ENCODE data around the gene SDK1. TPM values are rescaled to one million over a fixed set of nuclear protein-coding genes. Genes with fewer than 3 reads are reported as not detected.

SDK1 gene
- total RNA-seq, 1 experiment from 2014 or later = 9.3 TPM

GRCh38 chr7:4037877-4038276, 736.8 kb downstream of the SDK1 start:
- H3K4me1 Mint-ChIP-seq = peaks cover 64% of the 10 kb centered on the region
- 0 out of 2 replicates have a peak, but pooled peaks cover 4% of the 10 kb centered on the region for H3K9me3 Mint-ChIP-seq
- DNase-seq (ENCODE audit: low spot score) = no peak
- peak overlapping the region; percentile 69; the same call in 1 of the 2 replicates for H3K27ac Mint-ChIP-seq
- ChIA-PET CTCF (no interaction called here), POLR2A (no interaction called here)
- TF ChIP-seq, protein P1, sequence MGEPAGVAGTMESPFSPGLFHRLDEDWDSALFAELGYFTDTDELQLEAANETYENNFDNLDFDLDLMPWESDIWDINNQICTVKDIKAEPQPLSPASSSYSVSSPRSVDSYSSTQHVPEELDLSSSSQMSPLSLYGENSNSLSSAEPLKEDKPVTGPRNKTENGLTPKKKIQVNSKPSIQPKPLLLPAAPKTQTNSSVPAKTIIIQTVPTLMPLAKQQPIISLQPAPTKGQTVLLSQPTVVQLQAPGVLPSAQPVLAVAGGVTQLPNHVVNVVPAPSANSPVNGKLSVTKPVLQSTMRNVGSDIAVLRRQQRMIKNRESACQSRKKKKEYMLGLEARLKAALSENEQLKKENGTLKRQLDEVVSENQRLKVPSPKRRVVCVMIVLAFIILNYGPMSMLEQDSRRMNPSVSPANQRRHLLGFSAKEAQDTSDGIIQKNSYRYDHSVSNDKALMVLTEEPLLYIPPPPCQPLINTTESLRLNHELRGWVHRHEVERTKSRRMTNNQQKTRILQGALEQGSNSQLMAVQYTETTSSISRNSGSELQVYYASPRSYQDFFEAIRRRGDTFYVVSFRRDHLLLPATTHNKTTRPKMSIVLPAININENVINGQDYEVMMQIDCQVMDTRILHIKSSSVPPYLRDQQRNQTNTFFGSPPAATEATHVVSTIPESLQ (CRISPR knock-in tag; IDR thresholded peaks at IDR 0.05) = no peak
- TF ChIP-seq ZBTB21 (CRISPR knock-in tag; IDR thresholded peaks at IDR 0.05; ENCODE audit: borderline replicate concordance) (no peak), TCF7 (CRISPR knock-in tag; IDR thresholded peaks at IDR 0.05; ENCODE audit: low read depth) (no peak), TP53 (CRISPR knock-in tag; IDR thresholded peaks at IDR 0.05) (no peak), SMAD4 (CRISPR knock-in tag; IDR thresholded peaks at IDR 0.05) (no peak)
- TF ChIP-seq, protein P2, sequence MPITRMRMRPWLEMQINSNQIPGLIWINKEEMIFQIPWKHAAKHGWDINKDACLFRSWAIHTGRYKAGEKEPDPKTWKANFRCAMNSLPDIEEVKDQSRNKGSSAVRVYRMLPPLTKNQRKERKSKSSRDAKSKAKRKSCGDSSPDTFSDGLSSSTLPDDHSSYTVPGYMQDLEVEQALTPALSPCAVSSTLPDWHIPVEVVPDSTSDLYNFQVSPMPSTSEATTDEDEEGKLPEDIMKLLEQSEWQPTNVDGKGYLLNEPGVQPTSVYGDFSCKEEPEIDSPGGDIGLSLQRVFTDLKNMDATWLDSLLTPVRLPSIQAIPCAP (CRISPR knock-in tag; IDR thresholded peaks at IDR 0.05) = no peak
- TF ChIP-seq, protein P3, sequence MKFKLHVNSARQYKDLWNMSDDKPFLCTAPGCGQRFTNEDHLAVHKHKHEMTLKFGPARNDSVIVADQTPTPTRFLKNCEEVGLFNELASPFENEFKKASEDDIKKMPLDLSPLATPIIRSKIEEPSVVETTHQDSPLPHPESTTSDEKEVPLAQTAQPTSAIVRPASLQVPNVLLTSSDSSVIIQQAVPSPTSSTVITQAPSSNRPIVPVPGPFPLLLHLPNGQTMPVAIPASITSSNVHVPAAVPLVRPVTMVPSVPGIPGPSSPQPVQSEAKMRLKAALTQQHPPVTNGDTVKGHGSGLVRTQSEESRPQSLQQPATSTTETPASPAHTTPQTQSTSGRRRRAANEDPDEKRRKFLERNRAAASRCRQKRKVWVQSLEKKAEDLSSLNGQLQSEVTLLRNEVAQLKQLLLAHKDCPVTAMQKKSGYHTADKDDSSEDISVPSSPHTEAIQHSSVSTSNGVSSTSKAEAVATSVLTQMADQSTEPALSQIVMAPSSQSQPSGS (CRISPR knock-in tag; IDR thresholded peaks at IDR 0.05; ENCODE audit: borderline replicate concordance, low read depth) = no peak
- TF ChIP-seq, protein P4, sequence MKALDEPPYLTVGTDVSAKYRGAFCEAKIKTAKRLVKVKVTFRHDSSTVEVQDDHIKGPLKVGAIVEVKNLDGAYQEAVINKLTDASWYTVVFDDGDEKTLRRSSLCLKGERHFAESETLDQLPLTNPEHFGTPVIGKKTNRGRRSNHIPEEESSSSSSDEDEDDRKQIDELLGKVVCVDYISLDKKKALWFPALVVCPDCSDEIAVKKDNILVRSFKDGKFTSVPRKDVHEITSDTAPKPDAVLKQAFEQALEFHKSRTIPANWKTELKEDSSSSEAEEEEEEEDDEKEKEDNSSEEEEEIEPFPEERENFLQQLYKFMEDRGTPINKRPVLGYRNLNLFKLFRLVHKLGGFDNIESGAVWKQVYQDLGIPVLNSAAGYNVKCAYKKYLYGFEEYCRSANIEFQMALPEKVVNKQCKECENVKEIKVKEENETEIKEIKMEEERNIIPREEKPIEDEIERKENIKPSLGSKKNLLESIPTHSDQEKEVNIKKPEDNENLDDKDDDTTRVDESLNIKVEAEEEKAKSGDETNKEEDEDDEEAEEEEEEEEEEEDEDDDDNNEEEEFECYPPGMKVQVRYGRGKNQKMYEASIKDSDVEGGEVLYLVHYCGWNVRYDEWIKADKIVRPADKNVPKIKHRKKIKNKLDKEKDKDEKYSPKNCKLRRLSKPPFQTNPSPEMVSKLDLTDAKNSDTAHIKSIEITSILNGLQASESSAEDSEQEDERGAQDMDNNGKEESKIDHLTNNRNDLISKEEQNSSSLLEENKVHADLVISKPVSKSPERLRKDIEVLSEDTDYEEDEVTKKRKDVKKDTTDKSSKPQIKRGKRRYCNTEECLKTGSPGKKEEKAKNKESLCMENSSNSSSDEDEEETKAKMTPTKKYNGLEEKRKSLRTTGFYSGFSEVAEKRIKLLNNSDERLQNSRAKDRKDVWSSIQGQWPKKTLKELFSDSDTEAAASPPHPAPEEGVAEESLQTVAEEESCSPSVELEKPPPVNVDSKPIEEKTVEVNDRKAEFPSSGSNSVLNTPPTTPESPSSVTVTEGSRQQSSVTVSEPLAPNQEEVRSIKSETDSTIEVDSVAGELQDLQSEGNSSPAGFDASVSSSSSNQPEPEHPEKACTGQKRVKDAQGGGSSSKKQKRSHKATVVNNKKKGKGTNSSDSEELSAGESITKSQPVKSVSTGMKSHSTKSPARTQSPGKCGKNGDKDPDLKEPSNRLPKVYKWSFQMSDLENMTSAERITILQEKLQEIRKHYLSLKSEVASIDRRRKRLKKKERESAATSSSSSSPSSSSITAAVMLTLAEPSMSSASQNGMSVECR (CRISPR knock-in tag; IDR thresholded peaks at IDR 0.05; ENCODE audit: borderline replicate concordance) = no peak
- TF ChIP-seq, protein P5, sequence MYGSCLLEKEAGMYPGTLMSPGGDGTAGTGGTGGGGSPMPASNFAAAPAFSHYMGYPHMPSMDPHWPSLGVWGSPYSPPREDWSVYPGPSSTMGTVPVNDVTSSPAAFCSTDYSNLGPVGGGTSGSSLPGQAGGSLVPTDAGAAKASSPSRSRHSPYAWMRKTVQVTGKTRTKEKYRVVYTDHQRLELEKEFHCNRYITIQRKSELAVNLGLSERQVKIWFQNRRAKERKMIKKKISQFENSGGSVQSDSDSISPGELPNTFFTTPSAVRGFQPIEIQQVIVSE (CRISPR knock-in tag; IDR thresholded peaks at IDR 0.05; ENCODE audit: borderline replicate concordance) = no peak
- TF ChIP-seq, protein P6, sequence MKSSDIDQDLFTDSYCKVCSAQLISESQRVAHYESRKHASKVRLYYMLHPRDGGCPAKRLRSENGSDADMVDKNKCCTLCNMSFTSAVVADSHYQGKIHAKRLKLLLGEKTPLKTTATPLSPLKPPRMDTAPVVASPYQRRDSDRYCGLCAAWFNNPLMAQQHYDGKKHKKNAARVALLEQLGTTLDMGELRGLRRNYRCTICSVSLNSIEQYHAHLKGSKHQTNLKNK (CRISPR knock-in tag; IDR thresholded peaks at IDR 0.05) = no peak
- TF ChIP-seq, protein P7, sequence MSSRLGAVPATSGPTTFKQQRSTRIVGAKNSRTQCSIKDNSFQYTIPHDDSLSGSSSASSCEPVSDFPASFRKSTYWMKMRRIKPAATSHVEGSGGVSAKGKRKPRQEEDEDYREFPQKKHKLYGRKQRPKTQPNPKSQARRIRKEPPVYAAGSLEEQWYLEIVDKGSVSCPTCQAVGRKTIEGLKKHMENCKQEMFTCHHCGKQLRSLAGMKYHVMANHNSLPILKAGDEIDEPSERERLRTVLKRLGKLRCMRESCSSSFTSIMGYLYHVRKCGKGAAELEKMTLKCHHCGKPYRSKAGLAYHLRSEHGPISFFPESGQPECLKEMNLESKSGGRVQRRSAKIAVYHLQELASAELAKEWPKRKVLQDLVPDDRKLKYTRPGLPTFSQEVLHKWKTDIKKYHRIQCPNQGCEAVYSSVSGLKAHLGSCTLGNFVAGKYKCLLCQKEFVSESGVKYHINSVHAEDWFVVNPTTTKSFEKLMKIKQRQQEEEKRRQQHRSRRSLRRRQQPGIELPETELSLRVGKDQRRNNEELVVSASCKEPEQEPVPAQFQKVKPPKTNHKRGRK (CRISPR knock-in tag; IDR thresholded peaks at IDR 0.05; ENCODE audit: borderline replicate concordance) = no peak
- no peaks in the 10 kb centered on the region for H3K27me3 Mint-ChIP-seq (ENCODE audit: low read depth)
- H3K4me3 Mint-ChIP-seq = no peak overlapping the region
- H3K36me3 Mint-ChIP-seq = no peaks in the 10 kb centered on the region
- ATAC-seq = no peak

Measured in WTC11 (cell line).